Measurements from ENCODE around the gene OR2L2. TPM values are rescaled to one million over a fixed set of nuclear protein-coding genes. Genes with fewer than 3 reads are reported as not detected.

OR2L2 gene
- total RNA-seq, 1 experiment from 2014 or later = not detected

DNA sequence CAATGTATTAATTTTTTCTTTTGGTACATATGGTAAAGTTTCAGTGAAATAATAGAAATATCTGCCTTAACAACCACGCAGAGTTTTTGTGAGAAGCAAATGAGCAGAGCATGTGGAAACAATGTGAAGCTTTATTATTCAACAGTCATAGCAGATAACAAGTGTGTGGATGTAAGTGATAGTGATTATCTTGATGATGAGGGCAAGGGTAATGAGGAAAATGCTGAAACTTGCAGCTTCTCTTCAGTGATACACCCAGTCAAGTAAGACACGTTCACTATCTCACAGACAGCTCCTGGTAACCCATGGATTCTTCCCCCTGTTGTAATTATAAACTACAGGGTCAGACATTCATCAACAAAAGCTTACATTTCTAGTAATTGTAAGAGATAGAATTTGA, 31.1 kb upstream of the OR2L2 start:
- TF ChIP-seq SIN3A (IDR thresholded peaks at IDR 0.05; ENCODE audit: low read depth) = no peak
- TF ChIP-seq POLR2A (IDR thresholded peaks at IDR 0.05; ENCODE audit: borderline replicate concordance, extremely low read depth, insufficient read depth, insufficient read length) = no peak
- no peak for TF ChIP-seq JUND (IDR thresholded peaks at IDR 0.05)
- TF ChIP-seq RAD21 (IDR thresholded peaks at IDR 0.05; ENCODE audit: low read depth) = no peak
- no peak for TF ChIP-seq POLR2AphosphoS5 (IDR thresholded peaks at IDR 0.05; ENCODE audit: low read depth, low read length)
- H3K9ac ChIP-seq (ENCODE audit: low read length) = no peak overlapping the region
- no peak overlapping the region for H2AFZ ChIP-seq (ENCODE audit: low read depth, low read length, poor library complexity, severe bottlenecking)
- H3K9me2 ChIP-seq (ENCODE audit: insufficient read depth) = no peaks in the 10 kb centered on the region
- no peaks in the 10 kb centered on the region for H3K36me3 ChIP-seq (ENCODE audit: control insufficient read depth in 1 of 2, insufficient read depth in 2 of 2, low read length in 2 of 2)
- H4K20me1 ChIP-seq (ENCODE audit: insufficient read depth) = no peaks in the 10 kb centered on the region
- H3K4me3 ChIP-seq (replicated peaks in 1 of 2; ENCODE audit: low read depth in 1 of 2, low read length in 2 of 2) = no peak overlapping the region
- ChIA-PET RAD21 (ENCODE audit: low non-redundant PET in 1 of 2, low total read pairs in 2 of 2, uncharacterized antibody in 2 of 2, unreplicated experiment in 2 of 2) (no interaction called here), POLR2A (no interaction called here), CTCF (no interaction called here)
- H3K9me3 ChIP-seq (ENCODE audit: control insufficient read depth in 1 of 2, insufficient read depth in 1 of 2, low read depth in 1 of 2, low read length in 2 of 2) = peaks cover 4 to 15% of the 10 kb centered on the region in 2 experiments; a peak in 2 of 4 replicates
- intact Hi-C loops (cut with micrococcal nuclease) = no loop called here
- ATAC-seq (no peak), DNase-seq (ENCODE audit: low read depth, low spot score) (no peak)
- H3K79me2 ChIP-seq (ENCODE audit: insufficient read depth, low read length) = no peaks in the 10 kb centered on the region
- no peak overlapping the region for H3K4me2 ChIP-seq (ENCODE audit: low read length)
- H3K4me1 ChIP-seq (ENCODE audit: control insufficient read depth in 1 of 2, insufficient read depth in 2 of 2, low read length in 2 of 2) = no peaks in the 10 kb centered on the region
- H3K27ac ChIP-seq (ENCODE audit: low read depth, low read length) = no peak overlapping the region
- BruUV-seq (replicated peaks) = no TSS peak
- H3K27me3 ChIP-seq (ENCODE audit: insufficient read depth, low read length) = no peaks in the 10 kb centered on the region

- no TSS peak for BruUV-seq (replicated peaks)
- no peaks in the 10 kb centered on the region for H4K20me1 ChIP-seq (ENCODE audit: insufficient read depth)
- no peak for ATAC-seq
- H3K79me2 ChIP-seq (ENCODE audit: insufficient read depth, low read length) = no peaks in the 10 kb centered on the region
- no peak overlapping the region for H2AFZ ChIP-seq (ENCODE audit: low read depth, low read length, poor library complexity, severe bottlenecking)
- no peaks in the 10 kb centered on the region for H3K27me3 ChIP-seq (ENCODE audit: insufficient read depth, low read length)
- intact Hi-C loops (cut with micrococcal nuclease) = no loop called here
- no peak overlapping the region for H3K4me3 ChIP-seq (replicated peaks in 1 of 2; ENCODE audit: low read depth in 1 of 2, low read length in 2 of 2)
- H3K27ac ChIP-seq (ENCODE audit: low read depth, low read length) = no peak overlapping the region
- no peaks in the 10 kb centered on the region for H3K4me1 ChIP-seq (ENCODE audit: control insufficient read depth in 1 of 2, insufficient read depth in 2 of 2, low read length in 2 of 2)
- peaks cover 4 to 15% of the 10 kb centered on the region in 2 experiments; a peak in 2 of 4 replicates for H3K9me3 ChIP-seq (ENCODE audit: control insufficient read depth in 1 of 2, insufficient read depth in 1 of 2, low read depth in 1 of 2, low read length in 2 of 2)
- CTCF ChIA-PET = no interaction called here
- RAD21 ChIA-PET (ENCODE audit: low non-redundant PET in 1 of 2, low total read pairs in 2 of 2, uncharacterized antibody in 2 of 2, unreplicated experiment in 2 of 2) = no interaction called here
- H3K9me2 ChIP-seq (ENCODE audit: insufficient read depth) = no peaks in the 10 kb centered on the region
- no peak overlapping the region for H3K4me2 ChIP-seq (ENCODE audit: low read length)
- no peaks in the 10 kb centered on the region for H3K36me3 ChIP-seq (ENCODE audit: control insufficient read depth in 1 of 2, insufficient read depth in 2 of 2, low read length in 2 of 2)
- POLR2A ChIA-PET = no interaction called here
- H3K9ac ChIP-seq (ENCODE audit: low read length) = no peak overlapping the region
- DNase-seq (ENCODE audit: low read depth, low spot score) = no peak
- TF ChIP-seq ZFX (IDR thresholded peaks at IDR 0.05) (no peak), CEBPB (IDR thresholded peaks at IDR 0.05; ENCODE audit: low read depth) (no peak), RAD21 (IDR thresholded peaks at IDR 0.05; ENCODE audit: low read depth) (no peak), CBX3 (IDR thresholded peaks at IDR 0.05; ENCODE audit: low read depth) (no peak), ZNF274 (IDR thresholded peaks at IDR 0.05; ENCODE audit: low read depth, low read length) (no peak), JUND (IDR thresholded peaks at IDR 0.05) (no peak), ELF1 (IDR thresholded peaks at IDR 0.05; ENCODE audit: borderline replicate concordance, low read depth) (no peak), SIN3A (IDR thresholded peaks at IDR 0.05; ENCODE audit: low read depth) (no peak), YY1 (IDR thresholded peaks at IDR 0.05; ENCODE audit: extremely low read depth, insufficient replicate concordance, low read depth, low read length) (no peak), CTCF (IDR thresholded peaks at IDR 0.05 in 2 of 3, conservative IDR thresholded peaks at IDR 0.05 in 1 of 3; ENCODE audit: borderline replicate concordance in 1 of 3, insufficient read depth in 1 of 3, low read depth in 2 of 3, low read length in 2 of 3) (no peak), MAX (IDR thresholded peaks at IDR 0.05) (no peak), POLR2A (IDR thresholded peaks at IDR 0.05; ENCODE audit: borderline replicate concordance, extremely low read depth, insufficient read depth, insufficient read length) (no peak), TCF7L2 (IDR thresholded peaks at IDR 0.05; ENCODE audit: borderline replicate concordance, extremely low read depth, insufficient read depth, insufficient read length) (no peak), SRF (IDR thresholded peaks at IDR 0.05; ENCODE audit: low read depth) (no peak), POLR2AphosphoS5 (IDR thresholded peaks at IDR 0.05; ENCODE audit: low read depth, low read length) (no peak), SP1 (IDR thresholded peaks at IDR 0.05; ENCODE audit: low read depth) (no peak)
- TF ChIP-seq, protein P1, sequence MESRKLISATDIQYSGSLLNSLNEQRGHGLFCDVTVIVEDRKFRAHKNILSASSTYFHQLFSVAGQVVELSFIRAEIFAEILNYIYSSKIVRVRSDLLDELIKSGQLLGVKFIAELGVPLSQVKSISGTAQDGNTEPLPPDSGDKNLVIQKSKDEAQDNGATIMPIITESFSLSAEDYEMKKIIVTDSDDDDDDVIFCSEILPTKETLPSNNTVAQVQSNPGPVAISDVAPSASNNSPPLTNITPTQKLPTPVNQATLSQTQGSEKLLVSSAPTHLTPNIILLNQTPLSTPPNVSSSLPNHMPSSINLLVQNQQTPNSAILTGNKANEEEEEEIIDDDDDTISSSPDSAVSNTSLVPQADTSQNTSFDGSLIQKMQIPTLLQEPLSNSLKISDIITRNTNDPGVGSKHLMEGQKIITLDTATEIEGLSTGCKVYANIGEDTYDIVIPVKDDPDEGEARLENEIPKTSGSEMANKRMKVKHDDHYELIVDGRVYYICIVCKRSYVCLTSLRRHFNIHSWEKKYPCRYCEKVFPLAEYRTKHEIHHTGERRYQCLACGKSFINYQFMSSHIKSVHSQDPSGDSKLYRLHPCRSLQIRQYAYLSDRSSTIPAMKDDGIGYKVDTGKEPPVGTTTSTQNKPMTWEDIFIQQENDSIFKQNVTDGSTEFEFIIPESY (IDR thresholded peaks at IDR 0.05; ENCODE audit: extremely low read depth, insufficient replicate concordance, low read length) = no peak
These were observed 29.7 kb upstream of the OR2L2 start for GRCh38 chr1:248000169-248000568.
